PFSK-1 (cell line): ENCODE measurements around the gene KLHL21.

ENCODE experiments used
- POLR2AphosphoS5 ChIP-seq: IDR thresholded peaks from 2 replicates; pipeline ENCODE4 v1.6.1; 2012; ENCODE audit warnings: low read depth, mild to moderate bottlenecking, control low read depth, low read length, moderate library complexity
- SIN3A ChIP-seq: IDR thresholded peaks from 2 replicates; pipeline ENCODE4 v1.6.1; 2012; ENCODE audit warnings: mild to moderate bottlenecking, low read length, moderate library complexity, borderline replicate concordance; ENCODE audit not compliant: insufficient read depth

GRCh38 chr1:6645018-6645417 is 42.3 kb upstream of the KLHL21 start:
- TF ChIP-seq SIN3A, result no peak
- TF ChIP-seq POLR2AphosphoS5, result no peak
